ENCODE results near the gene MACROD2.

Gene MACROD2

DNA sequence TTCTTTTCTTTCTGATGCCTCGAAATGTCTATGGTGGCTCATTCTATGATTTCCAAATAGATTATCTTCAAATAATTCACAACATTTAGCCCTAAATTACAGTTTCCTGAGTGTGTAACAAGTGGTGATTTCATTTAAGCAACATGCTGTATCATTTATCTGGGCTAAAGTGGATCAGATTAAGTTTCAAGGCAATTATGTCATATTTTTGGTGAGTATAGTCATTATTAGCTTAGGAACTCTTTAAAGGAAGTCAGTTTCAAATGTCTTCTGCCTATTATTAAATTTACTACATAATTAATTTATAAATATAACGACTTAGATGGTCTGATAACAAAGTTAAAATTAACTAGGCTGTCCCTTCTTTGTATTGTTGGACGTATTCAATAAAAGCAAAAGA, 1190.0 kb downstream of the MACROD2 start:
- DNase-seq (ENCODE audit: low read depth): no peak
- TF ChIP-seq, protein P1, sequence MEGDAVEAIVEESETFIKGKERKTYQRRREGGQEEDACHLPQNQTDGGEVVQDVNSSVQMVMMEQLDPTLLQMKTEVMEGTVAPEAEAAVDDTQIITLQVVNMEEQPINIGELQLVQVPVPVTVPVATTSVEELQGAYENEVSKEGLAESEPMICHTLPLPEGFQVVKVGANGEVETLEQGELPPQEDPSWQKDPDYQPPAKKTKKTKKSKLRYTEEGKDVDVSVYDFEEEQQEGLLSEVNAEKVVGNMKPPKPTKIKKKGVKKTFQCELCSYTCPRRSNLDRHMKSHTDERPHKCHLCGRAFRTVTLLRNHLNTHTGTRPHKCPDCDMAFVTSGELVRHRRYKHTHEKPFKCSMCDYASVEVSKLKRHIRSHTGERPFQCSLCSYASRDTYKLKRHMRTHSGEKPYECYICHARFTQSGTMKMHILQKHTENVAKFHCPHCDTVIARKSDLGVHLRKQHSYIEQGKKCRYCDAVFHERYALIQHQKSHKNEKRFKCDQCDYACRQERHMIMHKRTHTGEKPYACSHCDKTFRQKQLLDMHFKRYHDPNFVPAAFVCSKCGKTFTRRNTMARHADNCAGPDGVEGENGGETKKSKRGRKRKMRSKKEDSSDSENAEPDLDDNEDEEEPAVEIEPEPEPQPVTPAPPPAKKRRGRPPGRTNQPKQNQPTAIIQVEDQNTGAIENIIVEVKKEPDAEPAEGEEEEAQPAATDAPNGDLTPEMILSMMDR (conservative IDR thresholded peaks at IDR 0.05; ENCODE audit: control insufficient read depth, insufficient read depth, low read depth, low read length): no peak
- H3K4me3 ChIP-seq (ENCODE audit: control insufficient read depth, low read depth, low read length): no peak overlapping the region

DNA sequence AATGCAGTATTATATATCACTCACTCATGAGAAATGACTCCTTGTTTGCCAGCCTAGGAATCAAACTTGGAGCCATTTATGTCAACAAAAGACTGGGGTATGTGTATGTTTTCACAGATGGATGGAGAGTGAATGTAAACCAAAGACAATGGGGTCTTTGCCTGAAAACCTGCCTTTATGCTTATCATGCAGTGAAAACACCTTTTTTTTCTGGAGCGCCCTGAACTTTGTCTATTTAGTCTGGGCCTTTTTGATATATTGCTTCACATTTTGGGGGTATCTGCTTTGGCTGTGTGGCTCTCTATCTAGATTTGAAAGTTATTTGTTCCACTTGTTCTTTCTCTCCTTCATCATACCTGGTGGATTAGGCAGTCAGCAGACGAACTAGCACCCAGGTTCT, 1190.6 kb downstream of the MACROD2 start:
- no peak for DNase-seq (ENCODE audit: low read depth)
- H3K4me3 ChIP-seq (ENCODE audit: control insufficient read depth, low read depth, low read length): no peak overlapping the region
- TF ChIP-seq, protein P1 (conservative IDR thresholded peaks at IDR 0.05; ENCODE audit: control insufficient read depth, insufficient read depth, low read depth, low read length): no peak

DNA sequence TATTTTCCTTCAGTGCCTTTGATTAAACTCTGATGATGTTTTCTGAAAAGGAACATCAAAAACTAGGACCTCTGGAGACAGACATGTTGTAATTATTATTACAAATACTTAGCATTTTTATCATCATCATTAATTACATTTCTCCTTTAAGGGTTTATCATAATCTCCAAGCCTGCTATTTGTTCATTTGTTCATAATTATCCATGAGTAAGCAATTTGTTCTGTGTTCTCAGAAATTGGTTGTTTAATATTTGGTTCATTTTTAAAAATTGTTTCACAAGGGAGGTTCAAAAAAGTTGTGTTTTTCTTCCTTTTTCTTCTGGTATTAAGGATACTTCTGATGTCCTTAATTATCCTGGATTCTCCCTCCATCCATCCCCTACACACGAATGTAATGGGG, 1192.3 kb downstream of the MACROD2 start:
- no peak overlapping the region for H3K4me3 ChIP-seq (ENCODE audit: control insufficient read depth, low read depth, low read length)
- DNase-seq (ENCODE audit: low read depth): no peak
- TF ChIP-seq, protein P1 (conservative IDR thresholded peaks at IDR 0.05; ENCODE audit: control insufficient read depth, insufficient read depth, low read depth, low read length): no peak

DNA sequence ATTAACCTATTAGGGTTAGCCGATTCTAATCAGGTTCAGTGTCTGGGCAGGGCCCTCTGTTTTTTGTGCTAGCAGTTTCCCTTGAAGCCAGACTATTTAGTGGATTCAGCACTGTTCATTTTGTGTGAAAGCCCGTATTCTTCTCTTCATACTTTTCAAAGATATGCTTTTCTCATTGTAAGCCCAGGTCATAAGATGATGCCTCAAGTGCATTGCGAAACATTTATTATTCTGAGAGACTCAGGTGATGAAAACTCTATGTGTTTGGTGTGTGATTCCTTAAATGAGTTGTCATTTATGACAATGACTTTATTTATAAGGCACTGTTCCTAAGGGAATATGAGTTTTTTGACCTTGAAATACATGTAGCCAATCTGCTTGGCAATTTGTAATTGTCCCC, 1193.1 kb downstream of the MACROD2 start:
- no peak overlapping the region for H3K4me3 ChIP-seq (ENCODE audit: control insufficient read depth, low read depth, low read length)
- TF ChIP-seq, protein P1 (conservative IDR thresholded peaks at IDR 0.05; ENCODE audit: control insufficient read depth, insufficient read depth, low read depth, low read length): no peak
- no peak for DNase-seq (ENCODE audit: low read depth)

DNA sequence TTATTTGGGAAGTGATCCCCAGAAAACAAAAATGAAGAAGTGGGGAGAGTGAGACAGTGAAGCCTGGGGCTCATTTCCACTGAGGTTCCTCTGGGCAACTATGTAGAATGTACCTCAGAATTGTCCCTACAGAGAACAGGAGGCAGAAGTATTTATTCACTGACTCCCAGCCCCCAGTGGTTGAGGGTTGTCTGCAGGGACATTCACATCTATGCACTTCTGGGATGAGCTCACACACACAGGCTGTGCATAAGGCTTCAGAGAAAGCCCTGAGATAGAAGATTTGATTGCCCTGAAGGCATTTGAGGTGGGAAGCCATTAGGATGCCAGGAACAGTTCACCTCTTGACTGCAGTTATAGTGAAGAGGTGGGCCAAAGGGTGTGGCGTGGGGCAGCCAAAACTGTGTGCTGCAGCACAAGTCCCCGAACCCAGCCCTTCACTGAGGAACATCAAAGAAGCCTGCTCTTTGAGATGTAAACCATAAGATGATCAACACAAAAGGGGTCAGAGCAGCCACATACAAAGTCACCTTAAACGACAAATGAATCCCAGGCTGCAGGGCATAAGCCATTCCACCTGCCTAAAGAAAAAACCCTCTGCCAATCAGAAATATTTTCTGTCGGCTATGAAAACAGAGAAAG, 1195.9 kb downstream of the MACROD2 start:
- DNase-seq (ENCODE audit: low read depth): no peak
- H3K4me3 ChIP-seq (ENCODE audit: control insufficient read depth, low read depth, low read length): no peak overlapping the region
- TF ChIP-seq, protein P1 (conservative IDR thresholded peaks at IDR 0.05; ENCODE audit: control insufficient read depth, insufficient read depth, low read depth, low read length): no peak

DNA sequence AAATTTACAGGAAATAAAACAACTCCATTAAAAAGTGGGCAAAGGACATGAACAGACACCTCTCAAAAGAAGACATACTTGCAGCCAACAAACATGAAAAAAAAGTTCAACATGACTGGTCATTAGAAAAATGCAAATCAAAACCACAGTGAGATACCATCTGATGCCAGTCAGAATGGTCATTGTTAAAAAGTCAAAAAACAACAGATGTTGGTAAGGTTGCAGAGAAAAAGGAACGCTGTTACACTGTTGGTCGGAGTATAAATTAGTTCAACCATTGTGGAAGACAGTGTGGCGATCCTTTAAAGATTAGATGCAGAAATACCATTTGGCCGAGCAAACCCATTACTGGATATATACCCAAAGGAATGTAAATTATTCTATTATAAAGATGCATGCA, 1200.1 kb downstream of the MACROD2 start:
- DNase-seq (ENCODE audit: low read depth): no peak
- TF ChIP-seq, protein P1 (conservative IDR thresholded peaks at IDR 0.05; ENCODE audit: control insufficient read depth, insufficient read depth, low read depth, low read length): no peak

More for the DNA sequence above, 1200.1 kb downstream of the MACROD2 start:
- H3K4me3 ChIP-seq (ENCODE audit: control insufficient read depth, low read depth, low read length): no peak overlapping the region
